Ishikawa (cell line): Measurements from ENCODE around the gene PAPSS2.
A peak's percentile ranks its signal among the peaks of the same experiment; 100 is the strongest.

ENCODE experiments used
- CEBPB ChIP-seq: IDR thresholded peaks from 2 replicates; pipeline ENCODE4 v1.6.1; 2012
- CREB1 ChIP-seq: IDR thresholded peaks from 2 replicates; pipeline ENCODE4 v1.6.1; 2012; ENCODE audit warnings: low read depth
- EGR1 ChIP-seq: IDR thresholded peaks from 2 replicates; pipeline ENCODE4 v1.6.1; 2012
- EP300 ChIP-seq: IDR thresholded peaks from 2 replicates; pipeline ENCODE4 v1.6.1; 2012; ENCODE audit warnings: borderline replicate concordance
- FOXM1 ChIP-seq: IDR thresholded peaks from 2 replicates; pipeline ENCODE4 v1.6.1; 2012; ENCODE audit warnings: low read depth, borderline replicate concordance
- MAX ChIP-seq: IDR thresholded peaks from 2 replicates; pipeline ENCODE4 v1.6.1; 2012
- NFIC ChIP-seq: IDR thresholded peaks from 2 replicates; pipeline ENCODE4 v1.6.1; 2012
- RAD21 ChIP-seq: IDR thresholded peaks from 2 replicates; pipeline ENCODE4 v1.6.1; 2012; ENCODE audit warnings: low read depth
- REST ChIP-seq: IDR thresholded peaks from 2 replicates; pipeline ENCODE4 v1.6.1; 2012; ENCODE audit warnings: low read depth, mild to moderate bottlenecking
- TAF1 ChIP-seq: IDR thresholded peaks from 2 replicates; pipeline ENCODE4 v1.6.1; 2012; ENCODE audit warnings: low read depth, mild to moderate bottlenecking
- TCF12 ChIP-seq: IDR thresholded peaks from 2 replicates; pipeline ENCODE4 v1.6.1; 2012; ENCODE audit warnings: low read depth
- TEAD4 ChIP-seq: IDR thresholded peaks from 2 replicates; pipeline ENCODE4 v1.6.1; 2012
- USF1 ChIP-seq: IDR thresholded peaks from 2 replicates; pipeline ENCODE4 v1.6.1; 2012
- YY1 ChIP-seq: IDR thresholded peaks from 2 replicates; pipeline ENCODE4 v1.6.1; 2012; ENCODE audit warnings: low read depth
- ZBTB7A ChIP-seq: IDR thresholded peaks from 2 replicates; pipeline ENCODE4 v1.6.1; 2012; ENCODE audit warnings: low read depth

PAPSS2 gene

GRCh38 chr10:87654212-87654611, 5.5 kb upstream of the PAPSS2 start:
- TF ChIP-seq EP300 = no peak
- no peak for TF ChIP-seq EGR1
- no peak for TF ChIP-seq TEAD4
- TF ChIP-seq MAX = no peak
- no peak for TF ChIP-seq TAF1
- no peak for TF ChIP-seq RAD21
- TF ChIP-seq USF1 = no peak
- no peak for TF ChIP-seq CREB1
- TF ChIP-seq YY1 = no peak
- TF ChIP-seq CEBPB = no peak
- TF ChIP-seq NFIC = no peak
- no peak for TF ChIP-seq ZBTB7A
- TF ChIP-seq TCF12 = no peak
- no peak for TF ChIP-seq REST
- TF ChIP-seq FOXM1 = no peak

- no peak for TF ChIP-seq CEBPB
- no peak for TF ChIP-seq FOXM1
- TF ChIP-seq YY1 = no peak
- TF ChIP-seq RAD21 = peak; percentile 97
- TF ChIP-seq USF1 = no peak
- TF ChIP-seq EP300 = no peak
- no peak for TF ChIP-seq NFIC
- no peak for TF ChIP-seq MAX
- TF ChIP-seq TEAD4 = peak; percentile 82
- TF ChIP-seq REST = no peak
- no peak for TF ChIP-seq ZBTB7A
- TF ChIP-seq EGR1 = no peak
- no peak for TF ChIP-seq CREB1
- no peak for TF ChIP-seq TAF1
These were observed 3.1 kb upstream of the PAPSS2 start for GRCh38 chr10:87656431-87657072.

- TF ChIP-seq TEAD4 (no peak), USF1 (no peak), NFIC (no peak), TCF12 (no peak), ZBTB7A (no peak), REST (no peak), CEBPB (no peak), FOXM1 (no peak), TAF1 (no peak), MAX (no peak)
These were observed 2.3 kb upstream of the PAPSS2 start for GRCh38 chr10:87657371-87657770.

GRCh38 chr10:87658321-87658795, 1.3 kb upstream of the PAPSS2 start:
- TF ChIP-seq NFIC (peak; percentile 73), TAF1 (no peak), TCF12 (no peak)
